Measurements from ENCODE around the gene ANO1. TPM values are rescaled to one million over a fixed set of nuclear protein-coding genes. Genes with fewer than 3 reads are reported as not detected.

ANO1 gene
- polyA plus RNA-seq, 1 donor (not counting 4 experiments of a cell fraction or from before 2014, with no cell fraction given): 45.2 TPM

DNA sequence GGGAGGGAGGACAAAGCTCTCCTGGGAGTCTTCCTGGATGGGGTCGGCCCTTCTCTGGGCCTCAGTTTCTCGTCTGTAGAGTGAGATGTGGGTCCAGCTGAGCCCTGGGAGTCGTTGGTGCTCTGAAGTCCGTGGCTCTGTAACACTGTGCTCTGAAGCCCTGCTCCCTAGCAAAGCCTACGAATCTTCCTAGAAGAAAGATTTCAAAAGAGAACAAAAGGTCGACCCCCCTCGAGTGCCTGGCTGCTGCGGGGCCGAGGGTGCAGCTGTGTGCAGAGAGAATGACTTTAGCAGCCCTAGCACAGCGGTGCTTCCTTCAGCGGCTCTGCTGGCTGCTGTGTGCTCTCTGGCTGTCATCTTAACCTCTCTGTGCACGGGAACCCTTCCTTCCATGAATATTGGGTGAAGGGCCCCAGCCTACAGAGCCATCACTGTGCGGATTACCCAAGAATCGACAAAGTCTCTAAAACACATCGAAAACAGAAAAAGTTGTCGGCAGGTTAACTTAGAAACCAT lies 10.7 kb downstream of the ANO1 start:
- Histone ChIP-seq H3K9me1 (ENCODE audit: control insufficient read depth, extremely low read depth, insufficient read depth, low read length) (no peaks in the 10 kb centered on the region), H3K27ac (ENCODE audit: control insufficient read depth, insufficient read depth, low read length) (no peak overlapping the region), H3K9me3 (ENCODE audit: control insufficient read depth, low read depth, low read length) (no peaks in the 10 kb centered on the region), H3K4me2 (ENCODE audit: control insufficient read depth, extremely low read depth, insufficient read depth, low read depth, low read length) (no peak overlapping the region), H3K9ac (ENCODE audit: control insufficient read depth, extremely low read depth, insufficient read depth, low read length) (no peak overlapping the region), H3K79me2 (ENCODE audit: control insufficient read depth, insufficient read depth, low read length) (peaks cover 76% of the 10 kb centered on the region), H3K4me3 (ENCODE audit: control insufficient read depth in 2 of 3, extremely low read depth in 1 of 3, insufficient read depth in 2 of 3, low read depth in 1 of 3, low read length in 3 of 3) (no peak overlapping the region), H3K4me1 (ENCODE audit: control insufficient read depth, extremely low read depth, insufficient read depth, low read length) (no peaks in the 10 kb centered on the region), H2AFZ (ENCODE audit: control insufficient read depth, low read length) (no peak overlapping the region), H3K36me3 (ENCODE audit: control insufficient read depth in 2 of 2, extremely low read depth in 1 of 2, insufficient read depth in 2 of 2, low read length in 2 of 2) (peaks cover 2 to 8% of the 10 kb centered on the region in 2 experiments), H4K20me1 (ENCODE audit: control insufficient read depth, extremely low read depth, insufficient read depth, low read length) (peaks cover 2% of the 10 kb centered on the region), H3K27me3 (ENCODE audit: control insufficient read depth, extremely low read depth, insufficient read depth, low read length) (no peaks in the 10 kb centered on the region)
- TF ChIP-seq, protein P1, sequence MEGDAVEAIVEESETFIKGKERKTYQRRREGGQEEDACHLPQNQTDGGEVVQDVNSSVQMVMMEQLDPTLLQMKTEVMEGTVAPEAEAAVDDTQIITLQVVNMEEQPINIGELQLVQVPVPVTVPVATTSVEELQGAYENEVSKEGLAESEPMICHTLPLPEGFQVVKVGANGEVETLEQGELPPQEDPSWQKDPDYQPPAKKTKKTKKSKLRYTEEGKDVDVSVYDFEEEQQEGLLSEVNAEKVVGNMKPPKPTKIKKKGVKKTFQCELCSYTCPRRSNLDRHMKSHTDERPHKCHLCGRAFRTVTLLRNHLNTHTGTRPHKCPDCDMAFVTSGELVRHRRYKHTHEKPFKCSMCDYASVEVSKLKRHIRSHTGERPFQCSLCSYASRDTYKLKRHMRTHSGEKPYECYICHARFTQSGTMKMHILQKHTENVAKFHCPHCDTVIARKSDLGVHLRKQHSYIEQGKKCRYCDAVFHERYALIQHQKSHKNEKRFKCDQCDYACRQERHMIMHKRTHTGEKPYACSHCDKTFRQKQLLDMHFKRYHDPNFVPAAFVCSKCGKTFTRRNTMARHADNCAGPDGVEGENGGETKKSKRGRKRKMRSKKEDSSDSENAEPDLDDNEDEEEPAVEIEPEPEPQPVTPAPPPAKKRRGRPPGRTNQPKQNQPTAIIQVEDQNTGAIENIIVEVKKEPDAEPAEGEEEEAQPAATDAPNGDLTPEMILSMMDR (optimal IDR thresholded peaks at IDR 0.05 in 1 of 3, IDR thresholded peaks at IDR 0.05 in 1 of 3, conservative IDR thresholded peaks at IDR 0.05 in 1 of 3; ENCODE audit: extremely low read depth in 1 of 3, insufficient read depth in 2 of 3, low read length in 3 of 3): no peak
- no peak for TF ChIP-seq EZH2 (IDR thresholded peaks at IDR 0.05; ENCODE audit: low read length)
- FAIRE-seq: no peak
- dilution Hi-C loops (cut with MboI; ENCODE audit: extremely low pct_ligation_motif_present, low sequenced_read_pairs): no loop called here
- no peak for DNase-seq (ENCODE audit: low read depth, low spot score)

DNA sequence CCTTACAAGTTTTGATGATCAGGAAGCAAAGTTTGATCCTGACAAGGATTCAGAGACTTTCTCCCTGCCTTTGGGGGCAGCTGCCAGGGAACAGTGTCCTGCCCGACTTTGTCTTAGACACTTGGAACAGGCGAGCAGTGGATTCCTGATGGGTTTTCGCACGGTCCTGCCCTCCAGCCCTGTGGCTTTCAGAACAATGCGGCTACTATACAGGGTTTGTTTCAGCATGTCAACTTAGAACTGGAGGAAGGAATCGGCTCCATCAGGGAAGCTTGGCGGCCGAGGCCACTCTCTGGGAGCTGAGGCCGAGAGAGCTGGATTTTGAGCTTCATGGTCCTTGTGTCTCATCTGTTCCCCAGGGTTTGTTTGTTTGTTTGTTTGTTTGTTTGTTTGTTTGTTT lies 11.5 kb downstream of the ANO1 start:
- FAIRE-seq (no peak), DNase-seq (ENCODE audit: low read depth, low spot score) (no peak)
- peaks cover 76% of the 10 kb centered on the region for H3K79me2 ChIP-seq (ENCODE audit: control insufficient read depth, insufficient read depth, low read length)
- no peak overlapping the region for H2AFZ ChIP-seq (ENCODE audit: control insufficient read depth, low read length)
- TF ChIP-seq, protein P1 (optimal IDR thresholded peaks at IDR 0.05 in 1 of 3, IDR thresholded peaks at IDR 0.05 in 1 of 3, conservative IDR thresholded peaks at IDR 0.05 in 1 of 3; ENCODE audit: extremely low read depth in 1 of 3, insufficient read depth in 2 of 3, low read length in 3 of 3): no peak
- TF ChIP-seq EZH2 (IDR thresholded peaks at IDR 0.05; ENCODE audit: low read length): no peak
- no peak overlapping the region for H3K4me3 ChIP-seq (ENCODE audit: control insufficient read depth in 2 of 3, extremely low read depth in 1 of 3, insufficient read depth in 2 of 3, low read depth in 1 of 3, low read length in 3 of 3)
- H3K4me1 ChIP-seq (ENCODE audit: control insufficient read depth, extremely low read depth, insufficient read depth, low read length): no peaks in the 10 kb centered on the region
- H4K20me1 ChIP-seq (ENCODE audit: control insufficient read depth, extremely low read depth, insufficient read depth, low read length): peaks cover 2% of the 10 kb centered on the region
- H3K4me2 ChIP-seq (ENCODE audit: control insufficient read depth, extremely low read depth, insufficient read depth, low read depth, low read length): no peak overlapping the region
- H3K9me1 ChIP-seq (ENCODE audit: control insufficient read depth, extremely low read depth, insufficient read depth, low read length): no peaks in the 10 kb centered on the region
- H3K9me3 ChIP-seq (ENCODE audit: control insufficient read depth, low read depth, low read length): no peaks in the 10 kb centered on the region
- H3K27ac ChIP-seq (ENCODE audit: control insufficient read depth, insufficient read depth, low read length): no peak overlapping the region
- no peak overlapping the region for H3K9ac ChIP-seq (ENCODE audit: control insufficient read depth, extremely low read depth, insufficient read depth, low read length)
- H3K27me3 ChIP-seq (ENCODE audit: control insufficient read depth, extremely low read depth, insufficient read depth, low read length): no peaks in the 10 kb centered on the region
- H3K36me3 ChIP-seq (ENCODE audit: control insufficient read depth in 2 of 2, extremely low read depth in 1 of 2, insufficient read depth in 2 of 2, low read length in 2 of 2): peaks cover 2 to 8% of the 10 kb centered on the region in 2 experiments
- dilution Hi-C loops (cut with MboI; ENCODE audit: extremely low pct_ligation_motif_present, low sequenced_read_pairs): no loop called here

All from keratinocyte (primary cell).